Amniotic epithelial cell (primary cell): ENCODE measurements around the gene FCER2.
"Not testable (repeated sequence)": the region's sequence is repeated elsewhere in the genome, so short reads cannot be mapped to it uniquely, and the experiment has no call there.

Source experiments
- DNase-seq: peaks from one replicate; pipeline ENCODE4 v3.0.0-alpha.2; 2010; ENCODE audit warnings: low read depth

Gene FCER2

GRCh38 chr19:7701654-7702457 lies at the start of gene FCER2:
TSS of gene FCER2 (minus strand) at chr19:7702131. CDS start at chr19:7699760, 2,371 bp downstream.
- no peak for DNase-seq

- no peak for DNase-seq
These were observed 49.3 kb upstream of the FCER2 start for GRCh38 chr19:7751157-7751783.

GRCh38 chr19:7748756-7749155 lies 46.8 kb upstream of the FCER2 start:
- no peak for DNase-seq

- no peak for DNase-seq
These were observed 46.2 kb upstream of the FCER2 start for GRCh38 chr19:7748171-7748570.

- no peak for DNase-seq
These were observed 45.3 kb upstream of the FCER2 start, which contains the start of gene CD209 for GRCh38 chr19:7746903-7747884. TSS of gene CD209 (minus strand) at chr19:7747534. CDS start at chr19:7747511, 23 bp downstream.

- DNase-seq: not testable (repeated sequence)
These were observed 44.4 kb upstream of the FCER2 start for GRCh38 chr19:7746306-7746705.

- no peak for DNase-seq
These were observed 43.1 kb upstream of the FCER2 start for GRCh38 chr19:7744871-7745650.

- no peak for DNase-seq
These were observed 42.4 kb upstream of the FCER2 start for GRCh38 chr19:7744199-7744786.

GRCh38 chr19:7743425-7743841 lies 41.5 kb upstream of the FCER2 start:
- DNase-seq: no peak

- DNase-seq: no peak
These were observed 41.1 kb upstream of the FCER2 start for GRCh38 chr19:7742991-7743390.

GRCh38 chr19:7742575-7742974 lies 40.6 kb upstream of the FCER2 start:
- no peak for DNase-seq

GRCh38 chr19:7740682-7741054 lies 38.7 kb upstream of the FCER2 start:
- no peak for DNase-seq

- no peak for DNase-seq
These were observed 38.1 kb upstream of the FCER2 start for GRCh38 chr19:7739801-7740681.

- no peak for DNase-seq
These were observed 37.4 kb upstream of the FCER2 start for GRCh38 chr19:7739211-7739755.

GRCh38 chr19:7738023-7738422 lies 36.1 kb upstream of the FCER2 start:
- no peak for DNase-seq

GRCh38 chr19:7737215-7737614 lies 35.3 kb upstream of the FCER2 start:
- no peak for DNase-seq

GRCh38 chr19:7736148-7736547 lies 34.2 kb upstream of the FCER2 start:
- DNase-seq: no peak

- peak; percentile 39 for DNase-seq
These were observed 32.6 kb upstream of the FCER2 start for GRCh38 chr19:7734220-7735203.

- DNase-seq: no peak
These were observed 31.4 kb upstream of the FCER2 start for GRCh38 chr19:7733376-7733775.
